ENCODE results near the gene RALY. TPM values are rescaled to one million over a fixed set of nuclear protein-coding genes. Genes with fewer than 3 reads are reported as not detected.

RALY gene
- polyA plus RNA-seq, 2 of the 4 experiments (the other 2 are of a cell fraction) = 63.4 to 102 TPM

DNA sequence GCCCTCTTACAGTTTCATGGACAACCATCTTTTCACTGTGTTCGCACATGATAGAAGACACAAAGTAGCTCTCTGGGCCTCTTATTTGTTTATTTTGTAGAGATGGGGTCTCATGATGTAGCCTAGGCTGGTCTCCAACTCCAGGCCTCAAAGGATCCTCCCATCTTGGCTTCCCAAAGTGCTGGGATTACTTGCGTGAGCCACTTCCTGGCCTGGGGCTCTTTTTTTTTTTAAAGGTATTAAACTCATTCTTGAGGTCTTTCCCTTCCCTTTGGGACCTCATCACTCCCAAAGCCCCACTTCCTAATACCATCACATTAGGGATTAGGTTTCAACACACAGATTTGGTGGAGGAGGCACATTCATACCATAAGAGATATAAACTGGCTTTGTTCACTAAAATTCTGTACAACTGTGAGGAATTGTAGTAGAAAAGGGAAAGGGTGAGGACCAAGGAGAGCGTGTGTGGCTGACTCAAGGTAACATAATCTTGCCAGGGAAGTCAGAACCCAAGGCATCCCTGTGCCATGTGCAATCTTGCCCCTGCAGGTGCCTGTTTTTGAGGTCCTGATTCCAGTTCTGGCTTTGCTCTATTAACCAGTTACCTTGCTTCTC is 72.9 kb downstream of the RALY start:
- Histone ChIP-seq H3K4me2 (no peak overlapping the region), H3K27ac (no peak overlapping the region), H3K4me3 (no peak overlapping the region), H3K9me3 (no peaks in the 10 kb centered on the region), H3K4me1 (0 out of 3 replicates have a peak, but pooled peaks cover 12% of the 10 kb centered on the region)
- ATAC-seq (no peak), DNase-seq (ENCODE audit: low read depth in 1 of 2, low spot score in 1 of 2) (no peak), FAIRE-seq (no peak)
- 92% methylated on average over 3 of the region's 3 CpGs for WGBS (ENCODE audit: missing lambda C conversion rate)
- TF ChIP-seq ESRRA (IDR thresholded peaks at IDR 0.05; ENCODE audit: borderline replicate concordance, low read length) = no peak
- POLR2A ChIA-PET = interaction anchor here (0.6 kb wide), 1 partner anchor 54 kb away, joined by 3 read pairs; no protein-coding TSS in a partner anchor
- CTCF ChIA-PET = interaction anchor here (0.5 to 4.8 kb wide), 4 partner anchors 150 to 381 kb away, joined by 3 to 33 read pairs (median 8); no protein-coding TSS in a partner anchor

DNA sequence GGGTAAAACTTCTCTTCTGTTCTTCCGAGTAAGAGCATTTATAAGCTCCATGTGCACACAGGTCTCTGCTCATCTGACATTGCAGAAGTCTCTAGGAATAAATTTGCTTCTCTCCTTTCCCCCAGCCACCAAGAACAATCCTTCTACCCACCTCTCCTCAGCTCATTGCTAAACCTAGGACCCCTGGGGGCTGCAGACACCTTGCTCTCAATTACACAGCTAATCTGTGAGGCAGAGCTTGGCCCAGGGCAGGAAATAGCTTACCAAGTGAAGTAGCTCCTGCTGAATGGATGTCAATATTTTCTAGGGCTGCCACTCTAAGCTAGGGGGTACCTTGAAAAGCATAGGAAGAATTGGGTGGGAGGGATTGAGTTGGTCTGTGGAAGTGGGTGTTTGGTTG is 74.3 kb downstream of the RALY start:
- ChIA-PET POLR2A (interaction anchor here (0.6 to 1.1 kb wide), 2 partner anchors 44 to 861 kb away, joined by 4 to 5 read pairs; partner anchors contain the start of gene EIF2S2), CTCF (interaction anchor here (0.6 to 4.8 kb wide), 24 partner anchors 10 to 972 kb away, joined by 3 to 33 read pairs (median 4); no protein-coding TSS in a partner anchor)
- 88% methylated on average over 1 of the region's 1 CpG for WGBS (ENCODE audit: missing lambda C conversion rate)
- no peak overlapping the region for H3K4me2 ChIP-seq
- FAIRE-seq = no peak
- no peak for DNase-seq (ENCODE audit: low read depth in 1 of 2, low spot score in 1 of 2)
- no peaks in the 10 kb centered on the region for H3K9me3 ChIP-seq
- no peak for ATAC-seq
- H3K4me3 ChIP-seq = no peak overlapping the region
- H3K4me1 ChIP-seq = 0 out of 3 replicates have a peak, but pooled peaks cover 12% of the 10 kb centered on the region
- no peak for TF ChIP-seq NR3C1 (IDR thresholded peaks at IDR 0.05)
- H3K27ac ChIP-seq = no peak overlapping the region

DNA sequence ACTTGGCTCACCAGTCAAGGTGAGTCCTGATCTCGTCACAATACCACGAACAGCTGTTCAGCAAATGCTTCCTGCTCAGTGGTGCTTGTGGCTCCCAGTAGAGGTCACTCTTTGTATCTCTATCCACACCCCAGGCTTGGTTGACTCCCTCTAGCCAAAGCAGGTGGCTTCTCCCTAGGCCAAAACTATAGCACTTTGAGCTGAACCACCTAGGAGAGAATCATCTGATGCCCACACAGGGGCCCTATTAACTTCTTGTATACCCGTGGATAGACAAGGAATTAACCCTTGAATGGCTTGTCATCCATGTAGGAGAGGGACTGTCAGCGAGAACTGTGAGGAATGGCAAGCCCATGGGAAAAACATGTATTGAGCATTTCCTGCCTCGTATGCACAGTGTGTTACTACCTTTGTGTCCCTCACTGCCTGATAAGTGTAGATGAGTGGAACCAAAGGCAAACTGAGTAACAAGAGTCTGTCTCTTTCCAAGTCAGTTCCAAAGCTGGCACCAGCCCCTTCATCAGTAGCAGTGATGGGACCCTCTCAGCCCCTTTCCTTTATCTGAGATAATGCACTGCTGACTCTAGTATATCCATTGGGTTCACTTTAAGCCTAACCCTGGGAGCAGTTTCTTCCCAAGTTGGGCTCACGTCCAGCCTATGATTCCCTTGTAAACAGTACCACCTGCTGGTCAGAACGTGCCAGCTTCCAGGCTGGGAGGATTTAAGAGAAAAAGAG is 75.8 kb downstream of the RALY start:
- no peak overlapping the region for H3K4me3 ChIP-seq

DNA sequence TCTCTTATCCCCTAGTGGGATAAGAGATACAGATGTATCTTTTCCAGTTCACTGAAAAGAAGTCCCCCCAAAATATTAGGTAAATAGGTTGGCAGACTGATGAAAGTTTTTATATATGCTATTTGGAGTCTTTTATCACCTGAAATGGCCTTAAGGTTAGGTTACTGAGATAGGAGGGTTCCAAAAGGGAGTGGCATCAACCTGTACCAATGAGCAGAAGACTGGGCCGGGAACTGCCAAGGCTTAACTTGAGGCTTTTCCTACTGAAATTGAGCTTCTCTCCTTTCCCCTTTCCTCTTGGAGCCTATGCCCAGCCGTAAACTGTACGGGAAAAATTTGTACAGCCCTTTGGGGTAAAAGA is 76.3 kb downstream of the RALY start:
- Histone ChIP-seq H3K4me2 (no peak overlapping the region), H3K9me3 (no peaks in the 10 kb centered on the region), H3K4me3 (no peak overlapping the region), H3K27ac (no peak overlapping the region), H3K4me1 (0 out of 3 replicates have a peak, but pooled peaks cover 7% of the 10 kb centered on the region)
- ChIA-PET POLR2A (interaction anchor here (0.9 kb wide), 1 partner anchor 278 kb away, joined by 3 read pairs; no protein-coding TSS in a partner anchor), CTCF (interaction anchor here (0.6 to 4.8 kb wide), 44 partner anchors 8 to 1084 kb away, joined by 3 to 33 read pairs (median 4); no protein-coding TSS in a partner anchor)
- FAIRE-seq (no peak), DNase-seq (ENCODE audit: low read depth in 1 of 2, low spot score in 1 of 2) (no peak), ATAC-seq (peak in 1 of 2 experiments; percentile 30; a peak in 3 of 6 replicates)
- 87% methylated on average over 3 of the region's 3 CpGs for WGBS (ENCODE audit: missing lambda C conversion rate)
- TF ChIP-seq KDM5A (IDR thresholded peaks at IDR 0.05) = no peak
- TF ChIP-seq, protein P1, sequence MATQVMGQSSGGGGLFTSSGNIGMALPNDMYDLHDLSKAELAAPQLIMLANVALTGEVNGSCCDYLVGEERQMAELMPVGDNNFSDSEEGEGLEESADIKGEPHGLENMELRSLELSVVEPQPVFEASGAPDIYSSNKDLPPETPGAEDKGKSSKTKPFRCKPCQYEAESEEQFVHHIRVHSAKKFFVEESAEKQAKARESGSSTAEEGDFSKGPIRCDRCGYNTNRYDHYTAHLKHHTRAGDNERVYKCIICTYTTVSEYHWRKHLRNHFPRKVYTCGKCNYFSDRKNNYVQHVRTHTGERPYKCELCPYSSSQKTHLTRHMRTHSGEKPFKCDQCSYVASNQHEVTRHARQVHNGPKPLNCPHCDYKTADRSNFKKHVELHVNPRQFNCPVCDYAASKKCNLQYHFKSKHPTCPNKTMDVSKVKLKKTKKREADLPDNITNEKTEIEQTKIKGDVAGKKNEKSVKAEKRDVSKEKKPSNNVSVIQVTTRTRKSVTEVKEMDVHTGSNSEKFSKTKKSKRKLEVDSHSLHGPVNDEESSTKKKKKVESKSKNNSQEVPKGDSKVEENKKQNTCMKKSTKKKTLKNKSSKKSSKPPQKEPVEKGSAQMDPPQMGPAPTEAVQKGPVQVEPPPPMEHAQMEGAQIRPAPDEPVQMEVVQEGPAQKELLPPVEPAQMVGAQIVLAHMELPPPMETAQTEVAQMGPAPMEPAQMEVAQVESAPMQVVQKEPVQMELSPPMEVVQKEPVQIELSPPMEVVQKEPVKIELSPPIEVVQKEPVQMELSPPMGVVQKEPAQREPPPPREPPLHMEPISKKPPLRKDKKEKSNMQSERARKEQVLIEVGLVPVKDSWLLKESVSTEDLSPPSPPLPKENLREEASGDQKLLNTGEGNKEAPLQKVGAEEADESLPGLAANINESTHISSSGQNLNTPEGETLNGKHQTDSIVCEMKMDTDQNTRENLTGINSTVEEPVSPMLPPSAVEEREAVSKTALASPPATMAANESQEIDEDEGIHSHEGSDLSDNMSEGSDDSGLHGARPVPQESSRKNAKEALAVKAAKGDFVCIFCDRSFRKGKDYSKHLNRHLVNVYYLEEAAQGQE (IDR thresholded peaks at IDR 0.05) = no peak
- TF ChIP-seq RNF2 (IDR thresholded peaks at IDR 0.05; ENCODE audit: borderline replicate concordance, low read depth) = no peak
- TF ChIP-seq, protein P2, sequence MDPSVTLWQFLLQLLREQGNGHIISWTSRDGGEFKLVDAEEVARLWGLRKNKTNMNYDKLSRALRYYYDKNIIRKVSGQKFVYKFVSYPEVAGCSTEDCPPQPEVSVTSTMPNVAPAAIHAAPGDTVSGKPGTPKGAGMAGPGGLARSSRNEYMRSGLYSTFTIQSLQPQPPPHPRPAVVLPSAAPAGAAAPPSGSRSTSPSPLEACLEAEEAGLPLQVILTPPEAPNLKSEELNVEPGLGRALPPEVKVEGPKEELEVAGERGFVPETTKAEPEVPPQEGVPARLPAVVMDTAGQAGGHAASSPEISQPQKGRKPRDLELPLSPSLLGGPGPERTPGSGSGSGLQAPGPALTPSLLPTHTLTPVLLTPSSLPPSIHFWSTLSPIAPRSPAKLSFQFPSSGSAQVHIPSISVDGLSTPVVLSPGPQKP (IDR thresholded peaks at IDR 0.05; ENCODE audit: low read depth, low read length) = no peak
- no peak for TF ChIP-seq CHD4 (IDR thresholded peaks at IDR 0.05; ENCODE audit: borderline replicate concordance)
- TF ChIP-seq FOXS1 (CRISPR knock-in tag; IDR thresholded peaks at IDR 0.05) = no peak
- TF ChIP-seq, protein P3, sequence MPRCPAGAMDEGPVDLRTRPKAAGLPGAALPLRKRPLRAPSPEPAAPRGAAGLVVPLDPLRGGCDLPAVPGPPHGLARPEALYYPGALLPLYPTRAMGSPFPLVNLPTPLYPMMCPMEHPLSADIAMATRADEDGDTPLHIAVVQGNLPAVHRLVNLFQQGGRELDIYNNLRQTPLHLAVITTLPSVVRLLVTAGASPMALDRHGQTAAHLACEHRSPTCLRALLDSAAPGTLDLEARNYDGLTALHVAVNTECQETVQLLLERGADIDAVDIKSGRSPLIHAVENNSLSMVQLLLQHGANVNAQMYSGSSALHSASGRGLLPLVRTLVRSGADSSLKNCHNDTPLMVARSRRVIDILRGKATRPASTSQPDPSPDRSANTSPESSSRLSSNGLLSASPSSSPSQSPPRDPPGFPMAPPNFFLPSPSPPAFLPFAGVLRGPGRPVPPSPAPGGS (IDR thresholded peaks at IDR 0.05) = no peak
- TF ChIP-seq TP53 (CRISPR knock-in tag; IDR thresholded peaks at IDR 0.05) = no peak

More for the DNA sequence above, 75.8 kb downstream of the RALY start:
- H3K27ac ChIP-seq = no peak overlapping the region
- no peak overlapping the region for H3K4me2 ChIP-seq
- H3K9me3 ChIP-seq = no peaks in the 10 kb centered on the region
- POLR2A ChIA-PET = interaction anchor here (0.9 kb wide), 1 partner anchor 277 kb away, joined by 3 read pairs; no protein-coding TSS in a partner anchor
- 49% methylated on average over 7 of the region's 7 CpGs for WGBS (ENCODE audit: missing lambda C conversion rate)
- FAIRE-seq (no peak), DNase-seq (ENCODE audit: low read depth in 1 of 2, low spot score in 1 of 2) (peak; percentile 66 to 83), ATAC-seq (peak; percentile 91)
- CTCF ChIA-PET = interaction anchor here (0.5 to 4.8 kb wide), 56 partner anchors 9 to 1415 kb away, joined by 3 to 33 read pairs (median 4); no protein-coding TSS in a partner anchor
- TF ChIP-seq, protein P4, sequence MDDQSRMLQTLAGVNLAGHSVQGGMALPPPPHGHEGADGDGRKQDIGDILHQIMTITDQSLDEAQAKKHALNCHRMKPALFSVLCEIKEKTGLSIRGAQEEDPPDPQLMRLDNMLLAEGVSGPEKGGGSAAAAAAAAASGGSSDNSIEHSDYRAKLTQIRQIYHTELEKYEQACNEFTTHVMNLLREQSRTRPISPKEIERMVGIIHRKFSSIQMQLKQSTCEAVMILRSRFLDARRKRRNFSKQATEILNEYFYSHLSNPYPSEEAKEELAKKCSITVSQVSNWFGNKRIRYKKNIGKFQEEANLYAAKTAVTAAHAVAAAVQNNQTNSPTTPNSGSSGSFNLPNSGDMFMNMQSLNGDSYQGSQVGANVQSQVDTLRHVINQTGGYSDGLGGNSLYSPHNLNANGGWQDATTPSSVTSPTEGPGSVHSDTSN (IDR thresholded peaks at IDR 0.05) = no peak
- TF ChIP-seq RAD21 (conservative IDR thresholded peaks at IDR 0.05 in 1 of 2, IDR thresholded peaks at IDR 0.05 in 1 of 2) (peak; percentile 90 to 96), SMC3 (IDR thresholded peaks at IDR 0.05) (peak; percentile 77)
- TF ChIP-seq, protein P5, sequence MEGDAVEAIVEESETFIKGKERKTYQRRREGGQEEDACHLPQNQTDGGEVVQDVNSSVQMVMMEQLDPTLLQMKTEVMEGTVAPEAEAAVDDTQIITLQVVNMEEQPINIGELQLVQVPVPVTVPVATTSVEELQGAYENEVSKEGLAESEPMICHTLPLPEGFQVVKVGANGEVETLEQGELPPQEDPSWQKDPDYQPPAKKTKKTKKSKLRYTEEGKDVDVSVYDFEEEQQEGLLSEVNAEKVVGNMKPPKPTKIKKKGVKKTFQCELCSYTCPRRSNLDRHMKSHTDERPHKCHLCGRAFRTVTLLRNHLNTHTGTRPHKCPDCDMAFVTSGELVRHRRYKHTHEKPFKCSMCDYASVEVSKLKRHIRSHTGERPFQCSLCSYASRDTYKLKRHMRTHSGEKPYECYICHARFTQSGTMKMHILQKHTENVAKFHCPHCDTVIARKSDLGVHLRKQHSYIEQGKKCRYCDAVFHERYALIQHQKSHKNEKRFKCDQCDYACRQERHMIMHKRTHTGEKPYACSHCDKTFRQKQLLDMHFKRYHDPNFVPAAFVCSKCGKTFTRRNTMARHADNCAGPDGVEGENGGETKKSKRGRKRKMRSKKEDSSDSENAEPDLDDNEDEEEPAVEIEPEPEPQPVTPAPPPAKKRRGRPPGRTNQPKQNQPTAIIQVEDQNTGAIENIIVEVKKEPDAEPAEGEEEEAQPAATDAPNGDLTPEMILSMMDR (IDR thresholded peaks at IDR 0.05) = peak; percentile 88
- H3K4me1 ChIP-seq = 0 out of 3 replicates have a peak, but pooled peaks cover 9% of the 10 kb centered on the region
